ENCODE results near the gene PTTG1IP.
"Not testable (repeated sequence)": the region's sequence is repeated elsewhere in the genome, so short reads cannot be mapped to it uniquely, and the experiment has no call there.

The PTTG1IP gene

DNA sequence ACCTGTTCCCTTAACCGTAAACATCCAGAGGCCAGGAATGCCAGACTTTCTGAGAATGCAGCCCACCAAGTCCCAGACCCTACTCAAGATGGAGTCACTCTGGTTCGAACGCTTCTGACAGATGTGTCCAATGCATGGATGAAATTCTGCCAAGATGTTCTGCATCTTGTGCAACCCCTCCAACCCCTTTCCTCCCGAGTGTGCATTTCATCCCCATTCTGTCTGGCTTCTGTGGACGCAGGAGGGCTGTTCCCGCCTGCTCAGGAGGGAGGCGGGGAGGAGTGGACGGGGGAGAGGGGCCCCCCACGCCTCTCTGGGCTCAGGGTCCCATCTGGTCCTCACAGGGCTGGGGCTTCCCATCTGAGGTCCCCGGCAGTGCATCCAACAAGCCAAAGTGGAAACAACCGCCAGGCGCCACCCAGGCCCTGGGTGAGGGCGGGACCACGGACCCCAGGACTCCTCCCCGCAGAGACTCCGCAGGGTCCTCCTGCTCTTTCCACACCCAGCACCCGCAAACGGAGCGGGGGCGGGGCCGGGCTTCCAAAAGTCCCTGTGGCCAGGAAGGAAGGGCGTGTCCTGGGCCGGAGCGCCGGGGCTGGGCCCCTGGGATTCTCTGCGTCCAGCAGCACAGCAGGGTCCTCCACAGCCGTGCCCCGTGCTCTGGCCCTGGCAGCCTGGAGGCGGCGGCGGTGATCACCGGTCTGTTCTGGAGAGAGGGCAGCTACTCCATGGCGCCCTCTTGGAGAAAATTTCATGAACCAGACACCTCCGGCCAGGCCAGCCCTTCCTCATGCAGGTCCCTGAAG is 27.9 kb downstream of the PTTG1IP start:
- DNase-seq (ENCODE audit: low read depth in 2 of 2), result peak; percentile 36 to 68

DNA sequence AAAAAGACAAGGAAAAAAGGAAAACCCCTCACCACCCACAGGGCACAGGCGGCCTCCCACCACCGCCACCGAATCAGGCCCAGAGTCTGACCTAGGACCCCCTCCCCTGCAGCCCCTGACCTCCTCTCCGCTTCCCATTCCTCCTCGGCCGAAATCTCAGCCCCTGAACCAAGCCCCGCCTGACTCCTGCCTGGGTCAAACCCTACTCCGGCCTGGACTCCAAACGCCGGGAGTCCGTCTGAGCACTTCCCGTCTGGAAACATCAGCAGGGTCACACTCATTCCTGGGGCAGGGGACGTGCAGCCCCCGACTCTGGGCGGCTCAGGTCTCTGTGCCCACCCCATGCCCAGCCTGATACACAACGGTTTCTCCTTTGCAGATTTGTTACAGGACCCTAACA is 29.2 kb downstream of the PTTG1IP start:
- no peak for DNase-seq (ENCODE audit: low read depth in 2 of 2)

DNA sequence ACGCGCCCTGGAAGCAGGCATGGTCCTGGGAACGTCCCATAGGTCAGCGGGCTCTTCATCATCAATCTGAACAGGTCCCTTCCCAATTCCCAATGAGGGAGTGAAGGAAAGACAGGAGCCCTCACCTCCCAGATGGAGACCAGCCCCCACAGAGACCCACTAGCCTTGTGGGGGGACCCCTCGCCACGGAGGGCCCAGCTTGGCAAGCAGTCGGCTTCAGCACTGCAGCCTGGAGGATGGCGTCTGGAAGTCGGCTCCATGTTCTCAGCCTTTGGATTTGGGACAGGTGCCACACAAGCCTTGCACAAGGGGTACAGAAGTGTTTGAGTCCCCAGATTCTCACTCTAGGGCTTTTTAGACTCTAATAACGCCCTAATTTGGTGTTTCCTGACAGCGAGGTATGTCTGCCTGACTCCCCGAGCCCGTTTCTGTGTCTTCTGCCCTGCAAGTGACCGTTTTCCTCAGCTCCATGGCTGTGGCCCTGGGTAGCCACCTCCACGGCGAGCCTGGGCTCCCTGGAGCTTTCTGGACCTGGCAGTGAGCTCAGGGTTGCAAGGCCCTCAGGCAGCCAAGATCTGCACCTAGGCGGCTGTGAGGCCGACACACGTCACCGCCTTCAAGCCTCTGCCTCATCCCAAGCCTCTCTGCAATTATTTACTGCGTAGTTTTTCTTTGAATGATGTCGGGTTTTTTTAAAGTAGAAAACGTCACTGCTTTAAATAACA is 30.6 kb downstream of the PTTG1IP start:
- DNase-seq (ENCODE audit: low read depth in 2 of 2), result no peak

- DNase-seq (ENCODE audit: low read depth in 2 of 2), result no peak
Observed at GRCh38 chr21:44842087-44842486, 31.4 kb downstream of the PTTG1IP start.

- no peak for DNase-seq (ENCODE audit: low read depth in 2 of 2)
Observed at GRCh38 chr21:44840771-44841170, 32.7 kb downstream of the PTTG1IP start.

GRCh38 chr21:44838951-44839350 is 34.5 kb downstream of the PTTG1IP start:
- DNase-seq (ENCODE audit: low read depth in 2 of 2), result no peak

GRCh38 chr21:44838039-44838895 is 35.2 kb downstream of the PTTG1IP start:
- DNase-seq (ENCODE audit: low read depth in 2 of 2), result no peak

- DNase-seq (ENCODE audit: low read depth in 2 of 2), result no peak
Observed at GRCh38 chr21:44837537-44837936, 36.0 kb downstream of the PTTG1IP start.

- DNase-seq (ENCODE audit: low read depth in 2 of 2), result no peak
Observed at GRCh38 chr21:44836666-44837471, 36.6 kb downstream of the PTTG1IP start.

GRCh38 chr21:44836349-44836665 is 37.2 kb downstream of the PTTG1IP start:
- no peak for DNase-seq (ENCODE audit: low read depth in 2 of 2)

DNA sequence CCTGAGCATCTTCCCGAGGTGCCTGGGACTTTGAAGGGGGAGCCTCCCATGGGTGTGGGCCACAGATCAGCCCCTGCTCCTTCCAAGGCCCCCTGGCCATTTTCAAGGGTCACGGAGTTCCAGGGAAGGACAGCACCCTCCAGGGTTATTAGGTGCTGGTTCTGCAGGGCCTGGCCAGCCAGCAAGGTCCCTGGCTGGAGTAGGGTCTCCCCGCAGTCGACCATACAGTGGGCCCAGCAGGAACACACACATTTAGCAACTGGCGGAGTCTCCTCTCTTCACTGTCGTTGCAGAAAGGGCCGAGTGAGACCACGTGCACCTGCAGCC is 37.9 kb downstream of the PTTG1IP start:
- DNase-seq (ENCODE audit: low read depth in 2 of 2), result no peak

DNA sequence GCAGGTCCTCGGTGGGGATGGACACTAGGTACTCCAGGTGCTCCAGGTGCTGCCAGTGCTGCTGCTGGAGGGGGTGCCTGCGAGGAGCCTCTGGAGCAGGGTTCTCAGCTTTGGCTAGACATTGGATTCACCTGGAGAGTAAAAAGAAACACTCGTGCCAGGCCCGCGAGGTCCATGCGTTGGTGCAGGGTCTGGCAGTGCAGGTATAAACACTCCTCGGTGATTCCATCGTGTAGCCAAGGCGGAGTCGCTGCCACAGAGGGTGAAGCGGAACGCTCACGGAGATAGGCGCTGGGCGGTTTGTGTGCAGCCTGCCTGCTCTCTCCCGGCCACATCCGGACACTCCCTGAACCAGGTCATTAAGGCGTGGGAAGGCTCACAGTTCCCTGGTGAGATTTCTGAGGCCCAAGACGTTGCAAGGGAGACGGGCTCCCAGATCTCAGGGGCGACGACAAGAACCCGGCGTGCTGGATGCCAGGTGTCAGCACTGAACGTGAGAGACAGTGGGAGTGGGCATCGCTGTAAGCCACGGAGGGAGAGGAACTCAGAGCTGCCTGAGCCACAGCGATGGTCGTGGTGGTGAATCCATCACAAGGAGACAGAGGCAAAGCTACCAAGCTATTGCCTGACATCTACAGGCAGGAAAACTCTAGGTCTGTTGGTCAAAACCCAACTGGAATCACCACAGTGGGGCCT is 38.4 kb downstream of the PTTG1IP start:
- no peak for DNase-seq (ENCODE audit: low read depth in 2 of 2)

GRCh38 chr21:44834231-44834950 is 39.1 kb downstream of the PTTG1IP start:
- no peak for DNase-seq (ENCODE audit: low read depth in 2 of 2)

- DNase-seq (ENCODE audit: low read depth in 2 of 2), result no peak
Observed at GRCh38 chr21:44833663-44834062, 39.8 kb downstream of the PTTG1IP start.

DNA sequence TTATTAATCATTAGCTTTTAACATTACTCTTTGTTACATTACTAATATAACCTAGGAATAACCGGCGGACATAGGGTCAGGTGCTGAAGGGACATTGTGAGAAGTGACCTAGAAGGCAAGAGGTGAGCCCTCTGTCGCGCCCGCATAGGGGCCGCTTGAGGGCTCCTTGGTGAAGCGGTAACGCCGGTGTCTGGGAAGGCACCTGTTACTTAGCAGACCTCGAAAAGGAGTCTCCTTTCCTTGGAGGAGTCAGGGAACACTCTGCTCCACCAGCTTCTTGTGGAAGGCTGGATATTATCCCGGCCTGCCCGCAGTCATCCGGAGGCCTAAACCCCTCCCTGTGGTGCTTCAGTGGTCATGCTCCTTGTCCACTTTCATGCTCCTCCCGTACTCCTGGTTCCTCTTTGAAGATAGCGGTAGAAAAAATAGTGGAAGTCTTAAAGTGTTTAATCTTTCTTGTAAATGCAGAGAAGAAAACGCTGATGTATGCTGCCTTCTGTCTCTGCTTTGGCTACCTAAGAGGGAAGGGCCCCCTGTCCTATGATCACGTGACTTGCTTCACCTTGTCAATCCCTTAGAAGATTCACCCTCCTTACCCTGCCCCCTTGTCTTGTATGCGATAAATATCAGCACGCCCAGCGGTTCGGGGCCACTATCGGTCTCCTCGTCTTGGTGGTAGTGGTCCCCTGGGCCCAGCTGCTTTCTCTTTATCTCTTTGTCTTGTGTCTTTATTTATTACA is 40.8 kb downstream of the PTTG1IP start:
- DNase-seq (ENCODE audit: low read depth in 2 of 2), result not testable (repeated sequence)

DNA sequence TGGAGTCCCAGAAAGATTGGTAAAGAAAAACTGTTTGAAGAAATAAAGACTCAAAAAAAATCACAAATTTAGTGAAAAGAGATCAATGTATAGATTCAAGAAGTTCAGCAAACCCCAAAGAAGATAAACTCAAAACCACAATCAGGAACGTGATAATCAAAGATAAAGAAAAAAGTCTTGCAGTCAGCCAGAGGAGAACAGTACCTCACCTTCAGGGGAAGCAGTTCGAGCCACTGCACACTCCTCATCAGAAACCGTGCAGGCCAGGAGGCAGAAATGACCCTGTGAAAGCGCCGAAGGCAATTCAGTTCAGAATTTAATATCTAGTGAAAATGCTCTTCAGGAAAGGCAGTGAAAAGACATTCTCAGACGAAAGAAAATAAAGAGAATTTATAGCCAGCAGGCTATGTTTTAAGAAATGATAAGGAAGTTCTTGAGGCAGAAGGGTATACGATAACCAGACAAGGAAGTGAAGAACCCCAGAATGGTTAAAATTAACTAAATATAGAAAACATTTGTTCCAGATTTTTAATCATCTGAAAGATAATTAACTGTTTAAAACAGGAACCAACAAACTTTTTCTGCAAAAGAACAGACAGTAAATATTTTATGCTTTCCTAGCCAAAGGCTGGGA is 42.1 kb downstream of the PTTG1IP start:
- DNase-seq (ENCODE audit: low read depth in 2 of 2), result no peak

DNA sequence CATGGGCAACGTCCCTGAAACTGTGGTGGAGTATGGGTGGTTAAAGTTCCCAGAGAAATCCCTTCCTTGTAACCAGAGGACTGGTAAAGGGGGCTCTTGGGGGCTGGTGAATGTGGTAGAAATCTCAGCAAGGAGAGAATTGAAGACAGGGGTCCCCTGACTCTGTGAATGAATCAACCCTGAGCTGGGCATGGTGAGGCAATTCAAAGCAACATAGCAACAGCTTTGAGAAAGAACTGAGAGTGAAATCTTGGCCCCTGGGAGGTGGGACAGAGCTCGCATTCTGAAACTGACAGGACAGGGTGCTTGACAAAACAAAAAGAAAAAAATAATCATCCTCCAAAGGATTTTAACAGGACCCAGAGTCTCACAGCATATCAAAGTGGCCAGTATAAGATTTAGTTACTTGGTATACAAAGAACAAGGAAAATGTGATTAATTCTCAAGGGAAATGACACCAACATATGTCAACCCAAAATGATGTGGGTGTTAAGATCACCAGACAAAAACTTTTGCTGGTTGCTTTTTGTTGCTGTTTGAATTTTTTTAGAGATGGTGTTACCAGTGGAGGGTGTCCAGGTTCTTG is 43.9 kb downstream of the PTTG1IP start:
- DNase-seq (ENCODE audit: low read depth in 2 of 2), result no peak

DNA sequence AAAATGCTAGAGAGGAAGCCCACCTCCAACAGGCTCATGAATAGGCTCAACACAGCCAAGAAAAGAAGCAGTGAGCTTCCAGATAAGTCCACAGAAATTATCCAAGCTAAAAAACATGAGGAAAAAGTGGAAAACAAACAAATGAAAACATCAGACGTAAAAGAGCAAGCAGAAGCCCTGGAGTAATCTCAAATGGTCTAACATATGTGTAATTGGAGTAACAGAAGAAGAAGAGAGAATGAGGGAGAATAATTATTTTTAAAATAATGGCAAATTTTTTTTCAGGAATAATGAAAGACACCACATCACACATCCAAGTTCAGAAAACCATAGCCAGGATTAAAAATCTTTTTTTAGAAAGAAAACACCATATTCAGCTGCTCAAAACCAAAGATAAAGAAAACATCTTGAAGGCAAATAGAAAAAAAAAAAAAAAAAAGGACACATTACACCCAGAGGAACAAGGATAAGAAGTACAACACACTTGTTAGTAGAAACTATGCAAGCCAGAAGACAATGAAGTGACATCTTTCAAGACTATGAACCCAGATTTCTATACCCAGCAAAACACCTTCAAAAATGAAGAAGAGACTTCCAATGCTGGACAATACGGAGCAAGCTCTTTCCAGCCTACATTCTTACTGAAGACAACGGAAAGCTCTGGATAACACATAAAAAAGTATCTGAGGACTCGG is 45.0 kb downstream of the PTTG1IP start:
- DNase-seq (ENCODE audit: low read depth in 2 of 2), result no peak
